Activated CD4-positive, CD25-positive, alpha-beta regulatory T cell (primary cell): ENCODE measurements around the gene PLET1.

Source experiments
- DNase-seq, 4 experiments: peaks; one replicate each; lab custom pipeline; 2025; lab: John Stamatoyannopoulos, UW

PLET1 gene

GRCh38 chr11:112241486-112241885, 19.2 kb downstream of the PLET1 start:
- no peak for DNase-seq

DNA sequence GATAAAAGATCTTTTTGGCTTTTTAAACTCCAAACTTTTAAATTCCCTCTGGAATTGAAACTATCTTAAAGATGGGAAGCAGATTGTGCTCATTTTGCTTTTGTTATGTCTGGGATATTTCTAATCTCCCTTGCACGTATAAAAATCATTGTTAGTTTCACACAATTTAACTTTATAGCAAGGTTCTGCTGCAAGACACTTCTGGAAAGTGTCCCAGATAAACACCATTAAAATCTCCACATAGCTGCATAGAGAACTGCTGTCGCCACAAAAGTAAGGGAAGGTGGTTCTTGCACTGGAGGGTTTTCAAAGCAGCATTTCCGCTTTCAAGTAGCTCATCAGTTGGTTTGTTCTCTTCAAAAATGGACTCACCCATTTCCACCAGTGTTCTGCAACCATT, 22.6 kb downstream of the PLET1 start:
- no peak for DNase-seq

- DNase-seq: no peak
Observed at GRCh38 chr11:112237451-112237850, 23.2 kb downstream of the PLET1 start.

GRCh38 chr11:112235750-112236390, 24.8 kb downstream of the PLET1 start:
- no peak for DNase-seq

- no peak for DNase-seq
Observed at GRCh38 chr11:112231952-112232351, 28.7 kb downstream of the PLET1 start.

DNA sequence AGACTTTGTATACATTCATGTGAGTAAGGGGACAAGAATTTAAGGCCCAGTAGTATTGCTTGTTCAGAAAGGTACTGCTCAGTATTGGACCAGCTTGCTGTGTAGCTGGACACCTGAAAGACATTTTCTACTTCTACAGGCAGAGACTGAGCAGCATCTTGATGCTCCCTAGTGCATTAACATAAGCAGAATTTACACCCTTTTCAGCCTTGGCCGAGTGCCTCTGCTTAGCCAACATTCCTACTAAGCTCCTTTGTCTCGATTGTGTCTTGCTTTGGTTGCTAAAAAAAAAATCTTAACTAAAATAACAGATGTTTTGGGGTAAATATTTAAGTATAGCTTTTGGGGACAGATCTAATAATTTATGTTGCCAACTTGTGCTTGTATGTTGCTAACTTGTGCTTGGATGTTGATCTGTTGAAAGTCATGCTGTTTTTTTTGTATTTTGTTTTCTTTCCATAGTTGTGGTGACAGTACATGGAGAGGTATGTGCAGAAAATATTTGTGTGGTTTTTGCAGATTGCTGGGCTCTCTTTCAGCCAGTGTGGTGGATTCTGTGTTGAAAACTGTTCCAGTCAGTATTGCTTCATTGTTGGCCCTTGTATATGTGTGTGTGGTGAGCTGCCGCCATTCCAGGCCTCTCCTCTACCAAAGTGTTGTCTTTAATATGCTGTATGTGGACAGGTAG, 30.8 kb downstream of the PLET1 start:
- DNase-seq: no peak

DNA sequence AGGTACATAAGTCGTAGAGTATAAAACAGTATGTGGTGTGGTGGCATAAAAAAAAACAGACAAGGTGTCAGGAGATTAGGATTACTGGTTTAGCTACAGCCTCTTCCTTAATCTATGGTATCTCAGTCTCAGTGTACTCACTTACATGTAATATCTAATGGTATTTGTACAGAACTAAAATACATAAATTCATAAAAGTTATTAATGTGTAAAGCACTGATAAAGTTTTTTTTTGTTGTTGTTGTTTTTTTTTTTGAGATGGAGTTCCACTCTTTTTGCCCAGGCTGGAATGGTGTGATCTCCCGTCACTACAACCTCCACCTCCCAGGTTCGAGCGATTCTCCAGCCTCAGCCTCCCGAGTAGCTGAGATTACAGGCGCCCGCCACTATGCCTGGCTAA, 31.5 kb downstream of the PLET1 start:
- DNase-seq: no peak

- DNase-seq: no peak
Observed at GRCh38 chr11:112228706-112229105, 32.0 kb downstream of the PLET1 start.

- DNase-seq: no peak
Observed at GRCh38 chr11:112227471-112227870, 33.2 kb downstream of the PLET1 start.

- DNase-seq: no peak
Observed at GRCh38 chr11:112226831-112227401, 33.7 kb downstream of the PLET1 start.

- peak; percentile 66 to 71 (median 70) for DNase-seq
Observed at GRCh38 chr11:112226062-112226830, 34.4 kb downstream of the PLET1 start, which contains the start of gene PTS. Gene PTS (plus strand): TSS chr11:112226428. CDS start chr11:112226444, 16 bp downstream.

DNA sequence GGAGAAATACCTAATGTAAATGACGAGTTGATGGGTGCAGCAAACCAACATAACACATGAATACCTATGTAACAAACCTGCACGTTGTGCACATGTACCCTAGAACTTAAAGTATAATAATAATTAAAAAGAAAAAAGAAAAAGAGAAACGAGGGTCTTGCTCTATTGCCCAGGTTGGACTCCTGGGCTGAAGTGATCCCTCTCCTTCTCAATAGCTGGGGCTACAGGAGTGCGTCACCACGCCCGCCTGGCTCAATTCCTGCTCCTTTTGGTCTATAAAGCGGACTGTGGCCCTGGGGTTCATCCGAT, 35.0 kb downstream of the PLET1 start:
- DNase-seq: no peak

DNA sequence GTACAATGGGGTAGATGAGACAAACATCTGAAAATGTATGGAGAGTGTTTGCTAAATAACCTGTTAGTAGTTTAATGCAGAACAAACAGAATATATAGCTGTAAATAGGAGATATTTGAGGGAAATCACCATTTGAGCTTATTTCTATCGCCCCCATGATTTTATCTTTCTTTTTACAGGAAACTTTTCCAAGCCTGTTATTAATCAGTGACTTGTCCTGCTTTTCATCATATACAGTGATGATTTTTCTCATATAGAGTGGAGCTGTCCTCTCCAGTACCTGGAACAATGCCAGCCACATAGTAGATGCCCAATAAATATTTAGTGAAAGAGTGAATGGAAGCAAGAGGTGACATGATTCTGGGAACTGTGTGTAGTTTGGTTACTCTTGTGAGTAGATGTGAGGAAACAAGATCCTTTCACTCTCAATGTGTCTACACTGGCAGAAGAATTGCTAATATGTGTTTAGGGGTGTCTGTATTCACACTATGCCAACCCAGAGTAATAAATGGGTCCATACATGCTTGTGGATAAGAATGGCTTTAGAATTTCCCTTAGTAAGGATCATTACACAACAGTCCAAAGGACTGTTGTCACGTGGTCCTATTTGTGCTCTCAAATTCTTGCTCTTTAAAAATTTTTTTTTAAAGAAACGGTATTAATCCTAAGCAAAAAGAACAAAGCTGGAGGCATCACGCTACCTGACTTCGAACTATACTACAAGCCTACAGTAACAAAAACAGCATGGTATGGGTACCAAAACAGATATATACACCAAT, 36.7 kb downstream of the PLET1 start:
- no peak for DNase-seq

DNA sequence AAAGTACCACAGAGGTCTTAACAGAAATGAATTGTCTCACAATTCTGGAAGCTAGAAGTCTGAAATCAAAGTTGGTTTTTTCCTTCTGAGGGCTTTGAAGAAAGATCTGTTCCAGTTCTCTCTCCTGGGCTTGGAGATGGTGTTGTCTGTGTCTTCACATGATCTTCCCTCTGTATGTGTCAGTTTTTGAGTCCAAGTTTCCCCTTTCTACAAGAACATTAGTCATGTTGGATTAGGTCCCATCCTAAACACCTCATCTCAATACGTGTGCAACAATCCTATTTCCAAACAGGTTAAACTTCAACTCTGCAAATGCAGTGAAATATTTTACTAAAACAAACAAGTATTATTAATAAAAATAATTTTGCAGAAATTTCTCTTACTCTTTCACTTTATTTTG, 37.5 kb downstream of the PLET1 start:
- DNase-seq: no peak

DNA sequence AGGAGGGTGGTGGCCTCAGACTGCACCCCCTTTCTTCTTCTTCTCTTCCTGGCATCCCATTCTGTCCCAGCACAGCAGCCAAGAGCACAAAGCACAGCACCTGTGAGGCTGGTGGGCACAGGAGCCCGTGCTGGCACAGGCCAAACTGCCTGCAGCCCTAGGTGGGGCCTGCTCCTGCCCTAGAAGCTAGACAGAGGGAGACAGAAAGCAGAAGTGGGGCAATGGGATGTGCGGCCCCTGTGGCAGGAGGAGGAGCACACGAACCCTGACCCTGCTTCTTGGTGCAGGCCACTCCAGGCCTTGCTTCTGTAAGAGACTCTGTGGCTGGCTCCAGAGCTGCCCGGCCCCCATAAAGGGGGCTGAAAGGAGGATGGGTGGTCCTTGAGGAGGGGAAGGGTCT, 38.4 kb downstream of the PLET1 start:
- DNase-seq: no peak

DNA sequence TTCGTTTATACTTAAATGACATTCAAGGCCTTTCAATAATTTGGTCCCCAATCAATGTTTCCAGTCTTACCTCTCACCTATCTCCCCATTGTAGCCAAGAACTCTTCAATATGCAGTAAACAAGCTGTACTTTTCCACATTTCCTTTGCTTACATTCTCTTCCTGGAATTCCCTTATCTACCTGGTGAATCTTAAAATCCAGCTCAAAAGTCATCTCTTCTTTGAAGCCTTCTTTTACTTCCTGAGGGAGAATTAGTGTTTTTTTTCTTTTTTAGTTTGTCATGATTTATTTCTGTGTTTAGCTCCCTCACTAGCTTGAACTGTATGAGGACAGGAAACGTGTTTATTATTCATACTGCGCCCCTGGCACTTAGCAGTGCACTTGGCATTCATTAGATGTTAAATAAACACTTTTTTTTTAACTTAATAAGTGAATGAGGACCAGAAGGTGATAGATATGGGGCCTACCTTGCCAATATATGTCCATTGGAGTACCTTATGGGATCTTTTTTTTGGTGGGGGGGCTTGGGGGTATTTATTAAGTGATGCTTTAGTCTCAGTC, 39.3 kb downstream of the PLET1 start:
- no peak for DNase-seq

- peak in 1 of 4 experiments; percentile 3 for DNase-seq
Observed at GRCh38 chr11:112219476-112220232, 41.0 kb downstream of the PLET1 start.

- no peak for DNase-seq
Observed at GRCh38 chr11:112216561-112217105, 44.0 kb downstream of the PLET1 start.

- DNase-seq: no peak
Observed at GRCh38 chr11:112215621-112216020, 45.0 kb downstream of the PLET1 start.

DNA sequence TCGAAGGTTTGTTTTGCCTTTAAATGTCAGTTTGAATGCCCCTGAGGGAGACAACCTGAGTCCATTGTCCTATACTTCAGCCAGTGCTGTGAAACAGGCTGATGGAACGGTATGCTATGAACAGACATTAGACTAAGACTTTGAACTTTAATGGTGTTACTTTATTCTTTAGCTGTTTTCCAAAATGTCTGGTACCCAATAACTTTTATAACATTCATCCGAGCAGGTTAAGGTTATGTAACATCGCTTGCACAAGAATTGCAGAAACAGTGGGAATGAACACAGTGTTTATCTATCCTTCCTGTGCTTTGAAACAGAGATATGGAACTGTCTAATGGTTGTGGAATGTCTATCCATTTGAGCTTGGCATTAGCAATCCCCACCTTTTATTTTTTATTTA, 46.9 kb downstream of the PLET1 start:
- no peak for DNase-seq

- DNase-seq: no peak
Observed at GRCh38 chr11:112212710-112213109, 48.0 kb downstream of the PLET1 start.
